HG02943 (cell line): ENCODE results near the gene FRMD4A.

Source experiments
- ATAC-seq: cut with Tn5 transposase; IDR thresholded peaks from one replicate; pipeline ENCODE4 v1.9.1; 2021; ENCODE audit warnings: mild to moderate bottlenecking, low read depth, moderate library complexity; ENCODE audit not compliant: unreplicated experiment

Gene FRMD4A

GRCh38 chr10:13703101-13703818 lies 627.5 kb downstream of the FRMD4A start:
- ATAC-seq, result no peak

- no peak for ATAC-seq
Observed at GRCh38 chr10:13701157-13701919, 629.4 kb downstream of the FRMD4A start.

- no peak for ATAC-seq
Observed at GRCh38 chr10:13700473-13701144, 630.1 kb downstream of the FRMD4A start.

GRCh38 chr10:13699216-13699615 lies 631.5 kb downstream of the FRMD4A start:
- ATAC-seq, result no peak

GRCh38 chr10:13698217-13698616 lies 632.5 kb downstream of the FRMD4A start:
- ATAC-seq, result no peak

- no peak for ATAC-seq
Observed at GRCh38 chr10:13696071-13696470, 634.7 kb downstream of the FRMD4A start.

GRCh38 chr10:13695588-13695987 lies 635.1 kb downstream of the FRMD4A start:
- no peak for ATAC-seq

- ATAC-seq, result no peak
Observed at GRCh38 chr10:13693783-13694700, 636.7 kb downstream of the FRMD4A start.

- ATAC-seq, result no peak
Observed at GRCh38 chr10:13690281-13690825, 640.4 kb downstream of the FRMD4A start.

- ATAC-seq, result no peak
Observed at GRCh38 chr10:13686331-13686752, 644.4 kb downstream of the FRMD4A start.

- ATAC-seq, result no peak
Observed at GRCh38 chr10:13685885-13686284, 644.8 kb downstream of the FRMD4A start.

- no peak for ATAC-seq
Observed at GRCh38 chr10:13684806-13685482, 645.8 kb downstream of the FRMD4A start.

- no peak for ATAC-seq
Observed at GRCh38 chr10:13684252-13684791, 646.4 kb downstream of the FRMD4A start.

GRCh38 chr10:13683017-13683416 lies 647.7 kb downstream of the FRMD4A start:
- ATAC-seq, result no peak

GRCh38 chr10:13681960-13682359 lies 648.8 kb downstream of the FRMD4A start:
- no peak for ATAC-seq

GRCh38 chr10:13681528-13681927 lies 649.2 kb downstream of the FRMD4A start:
- no peak for ATAC-seq

- ATAC-seq, result no peak
Observed at GRCh38 chr10:13681095-13681494, 649.6 kb downstream of the FRMD4A start.

- ATAC-seq, result no peak
Observed at GRCh38 chr10:13678101-13678843, 652.5 kb downstream of the FRMD4A start.
